HepG2 (cell line): ENCODE data around the gene NPAS2. TPM values are rescaled to one million over a fixed set of nuclear protein-coding genes. Genes with fewer than 3 reads are reported as not detected.

ENCODE experiments used
- ATAC-seq: fragments of 200-7000 bp; cut with Tn5 transposase; 3 replicates; pipeline ENCODE4 v1.9.1; 2020; ENCODE audit warnings: mild to moderate bottlenecking, moderate library complexity
- BruUV-seq: library from RNA; stranded (reverse); fragments of 400-500 nt; replicated peaks from 2 replicates; lab custom pipeline; 2021; lab: Mats Ljungman, UMichigan
- CTCF ChIA-PET: fragments of 300-600 bp; formaldehyde crosslinking; extraction: SDS; loops from one replicate; lab custom pipeline; 2021; ENCODE audit warnings: low total read pairs, inconsistent platforms, low intra/inter-chr PET ratio; lab: Yijun Ruan, JAX
- POLR2A ChIA-PET: fragments of 350-600 bp; sonication (Branson Sonifier 250); formaldehyde crosslinking; loops from one replicate; lab custom pipeline; 2020; ENCODE audit warnings: antibody characterized with exemption, inconsistent platforms; lab: Yijun Ruan, JAX
- DNase-seq: peaks from one replicate; pipeline ENCODE4 v3.0.0-alpha.2; 2015; ENCODE audit warnings: low spot score
- FAIRE-seq: peaks from 3 replicates; lab custom pipeline; 2011; peaks lifted over from hg19 to GRCh38; lab: Jason Lieb, UNC
- H2AFZ ChIP-seq: one replicate; pipeline ENCODE4 v1.6.1; 2011; ENCODE audit warnings: low read length, inconsistent platforms
- H3K27ac ChIP-seq: fragments of 300-600 bp; 3 replicates; pipeline ENCODE4 v1.8.0; 2011; ENCODE audit warnings: mixed run types, mild to moderate bottlenecking, mixed read lengths, low read length, inconsistent platforms; ENCODE audit not compliant: insufficient read depth; ENCODE audit errors: extremely low read length
- H3K27me3 ChIP-seq, 2 experiments: fragments of 200-600 bp in 1 of 2; 2 replicates in 1 of 2; 3 replicates in 1 of 2; pipeline versions ENCODE4 v1.6.0 to v1.8.0; 2011; ENCODE audit warnings: low read length in 2 of 2, mild to moderate bottlenecking in 2 of 2, moderate library complexity in 2 of 2, inconsistent platforms in 1 of 2; ENCODE audit not compliant: insufficient read depth in 2 of 2, control insufficient read depth in 1 of 2
- H3K36me3 ChIP-seq, 2 experiments: fragments of 200-600 bp in 1 of 2; replicated peaks in 1 of 2; 2 replicates in 1 of 2; 3 replicates in 1 of 2; pipeline versions ENCODE4 v1.5.1 to v1.8.0; 2011; ENCODE audit warnings: low read length in 2 of 2, inconsistent platforms in 1 of 2; ENCODE audit not compliant: insufficient read depth in 2 of 2, control insufficient read depth in 1 of 2
- H3K4me1 ChIP-seq: 2 replicates; pipeline ENCODE4 v1.5.1; 2012; ENCODE audit warnings: low read length, inconsistent platforms; ENCODE audit not compliant: insufficient read depth
- H3K4me2 ChIP-seq: 2 replicates; pipeline ENCODE4 v1.6.0; 2011; ENCODE audit warnings: low read depth, low read length, inconsistent platforms
- H3K4me3 ChIP-seq, 3 experiments: fragments of 200-600 bp in 1 of 3; sonication (generic), shearing (Covaris generic) in 1 of 3; replicated peaks in 1 of 3; 2 replicates each; pipeline ENCODE4 v1.5.1; 2011 to 2016; ENCODE audit warnings: low read length in 3 of 3, inconsistent platforms in 2 of 3, low read depth in 2 of 3, mild to moderate bottlenecking in 2 of 3, control low read depth in 1 of 3, mixed read lengths in 1 of 3; ENCODE audit not compliant: insufficient read depth in 1 of 3
- H3K79me2 ChIP-seq: one replicate; pipeline ENCODE4 v1.6.1; 2011; ENCODE audit warnings: low read length, inconsistent platforms; ENCODE audit not compliant: insufficient read depth
- H3K9ac ChIP-seq: 2 replicates; pipeline ENCODE4 v1.6.0; 2011; ENCODE audit warnings: mild to moderate bottlenecking, low read depth, low read length, inconsistent platforms; ENCODE audit not compliant: insufficient read depth
- H3K9me3 ChIP-seq: 2 replicates; pipeline ENCODE4 v1.5.1; 2012; ENCODE audit warnings: mild to moderate bottlenecking, low read length
- H4K20me1 ChIP-seq: 2 replicates; pipeline ENCODE4 v1.6.0; 2011; ENCODE audit warnings: inconsistent platforms, mild to moderate bottlenecking, low read length, moderate library complexity; ENCODE audit not compliant: insufficient read depth
- ERF ChIP-seq: IDR thresholded peaks from 2 replicates; pipeline ENCODE4 v1.6.1; 2018; ENCODE audit warnings: missing biosample characterization, missing genetic modification reagents
- HNF4G ChIP-seq, 2 experiments: sonication (generic) in 1 of 2; formaldehyde crosslinking in 1 of 2; IDR thresholded peaks; 2 replicates each; pipeline versions ENCODE4 v1.4.0 to v1.6.1; 2011 to 2020; ENCODE audit warnings: borderline replicate concordance in 2 of 2, low read depth in 2 of 2, mild to moderate bottlenecking in 2 of 2, low read length in 1 of 2, missing genetic modification reagents in 1 of 2, moderate library complexity in 1 of 2
- MATR3 ChIP-seq: sonication (generic); formaldehyde crosslinking; IDR thresholded peaks from 2 replicates; pipeline ENCODE4 v1.4.0; 2020; ENCODE audit warnings: missing genetic modification reagents
- MYC ChIP-seq: sonication (generic); formaldehyde crosslinking; IDR thresholded peaks from 2 replicates; pipeline ENCODE4 v1.9.0; 2021; ENCODE audit warnings: missing genetic modification reagents, borderline replicate concordance
- NRL ChIP-seq: sonication (generic); formaldehyde crosslinking; IDR thresholded peaks from 2 replicates; pipeline ENCODE4 v1.5.0; 2020; ENCODE audit warnings: missing genetic modification reagents, mild to moderate bottlenecking, moderate library complexity, borderline replicate concordance
- RARG ChIP-seq: sonication (generic); formaldehyde crosslinking; IDR thresholded peaks from 2 replicates; pipeline ENCODE4 v1.4.0; 2020; ENCODE audit warnings: low read depth, mild to moderate bottlenecking, missing genetic modification reagents
- REXO4 ChIP-seq: sonication (generic); formaldehyde crosslinking; IDR thresholded peaks from 2 replicates; pipeline ENCODE4 v1.8.0; 2022; ENCODE audit warnings: missing genetic modification reagents, mild to moderate bottlenecking, borderline replicate concordance
- XBP1 ChIP-seq: sonication (generic); formaldehyde crosslinking; IDR thresholded peaks from 2 replicates; pipeline ENCODE4 v1.5.0; 2020; ENCODE audit warnings: missing genetic modification reagents
- ZFP1 ChIP-seq: IDR thresholded peaks from 2 replicates; pipeline ENCODE4 v1.6.1; 2016
- ZMYM2 ChIP-seq: sonication (generic); formaldehyde crosslinking; IDR thresholded peaks from 2 replicates; pipeline ENCODE4 v1.8.0; 2022; ENCODE audit warnings: mild to moderate bottlenecking, missing genetic modification reagents
- ZNF329 ChIP-seq: sonication (generic); formaldehyde crosslinking; IDR thresholded peaks from 2 replicates; pipeline ENCODE4 v1.9.0; 2021; ENCODE audit warnings: low read depth, mild to moderate bottlenecking, missing genetic modification reagents
- ZNF337 ChIP-seq: sonication (generic); formaldehyde crosslinking; IDR thresholded peaks from 2 replicates; pipeline ENCODE4 v1.5.1; 2020; ENCODE audit warnings: missing genetic modification reagents, low read depth, mild to moderate bottlenecking, borderline replicate concordance
- WGBS: methylation state at CpG from one replicate; pipeline ENCODE4 v1.1.6; 2017; ENCODE audit warnings: low lambda C conversion rate; 5-methylcytosine and 5-hydroxymethylcytosine counted together
- in situ Hi-C: cut with HindIII; loops from 2 replicates; pipeline ENCODE4 v1.10.0; 2017; ENCODE audit warnings: low pct_unique_long_range_greater_than_20kb; ENCODE audit not compliant: extremely low pct_ligation_motif_present
- intact Hi-C: fragments of 100-400 bp; cut with micrococcal nuclease; formaldehyde crosslinking; loops from one replicate; pipeline ENCODE4 v1.10.0; 2022; ENCODE audit not compliant: unreplicated experiment
- polyA plus RNA-seq, 8 experiments: library from polyadenylated mRNA; depleted of rRNA in 3 of 8; stranded (reverse) in 7 of 8; unstranded in 1 of 8; fragments of >200 nt; fragmentation: Illumina TruSeq in 4 of 8; extraction: Trizol in 4 of 8; gene quantifications; 2 replicates each; pipeline versions ENCODE4 v1.2.1 to v1.2.3, GENCODE V29; 2011 to 2016; ENCODE audit warnings: low read depth in 4 of 8, missing spikeins in 1 of 8, mixed read lengths in 1 of 8; ENCODE audit not compliant: insufficient read depth in 1 of 8
- total RNA-seq, 5 experiments: library from RNA; depleted of rRNA; stranded (reverse); fragments of >200 nt; fragmentation: Illumina TruSeq; extraction: Trizol; gene quantifications; 2 replicates each; pipeline ENCODE4 v1.2.3, GENCODE V29; 2016; ENCODE audit warnings: low read depth in 1 of 5
- TF ChIP-seq, protein P1 (sequence below): sonication (generic); formaldehyde crosslinking; IDR thresholded peaks from 2 replicates; pipeline ENCODE4 v1.5.0; 2020; ENCODE audit warnings: missing genetic modification reagents
- TF ChIP-seq, protein P2 (sequence below): sonication (generic); formaldehyde crosslinking; IDR thresholded peaks from 2 replicates; pipeline ENCODE4 v1.4.0; 2020; ENCODE audit warnings: missing genetic modification reagents
- TF ChIP-seq, protein P3 (sequence below): sonication (generic); formaldehyde crosslinking; IDR thresholded peaks from 2 replicates; pipeline ENCODE4 v1.4.0; 2020; ENCODE audit warnings: missing genetic modification reagents

NPAS2 gene
- total and polyA plus RNA-seq, 2 of the 13 experiments (the other 11 are each of a cell fraction or from before 2014, with no cell fraction given), result 14.8 to 37.5 TPM

DNA sequence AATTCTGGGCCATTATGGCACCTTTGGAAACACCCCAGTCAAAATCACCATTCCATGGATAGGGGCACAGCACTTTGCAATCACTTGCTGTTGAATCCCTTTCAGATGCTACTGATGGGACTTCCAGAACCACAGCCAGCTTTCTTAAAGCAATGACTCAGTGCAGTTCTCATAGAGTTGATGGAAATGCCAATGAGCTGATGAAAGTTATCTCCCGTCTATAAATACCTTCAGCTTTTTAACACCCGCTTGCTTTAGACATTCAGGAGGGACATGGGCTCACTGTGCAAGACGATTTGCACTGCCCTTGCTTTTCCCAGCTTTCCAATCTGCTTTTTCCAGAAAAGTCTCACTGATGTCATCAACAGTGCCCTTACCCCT is 115.4 kb downstream of the NPAS2 start:
- H3K9ac ChIP-seq, result no peak overlapping the region
- ChIA-PET CTCF (no interaction called here), POLR2A (no interaction called here)
- H3K4me3 ChIP-seq, result no peak overlapping the region
- H2AFZ ChIP-seq, result no peak overlapping the region
- no peak for ATAC-seq
- no peak overlapping the region for H3K27ac ChIP-seq
- no peak for DNase-seq
- in situ Hi-C loops, result no loop called here
- H3K36me3 ChIP-seq, result peaks cover 30 to 87% of the 10 kb centered on the region in 2 experiments
- H3K9me3 ChIP-seq, result no peaks in the 10 kb centered on the region
- H3K4me1 ChIP-seq, result no peaks in the 10 kb centered on the region
- TF ChIP-seq REXO4 (CRISPR knock-in tag) (no peak), XBP1 (CRISPR knock-in tag) (no peak), HNF4G (IDR thresholded peaks at IDR 0.05; ENCODE audit: borderline replicate concordance, low read depth, low read length) (no peak), HNF4G (CRISPR knock-in tag; IDR thresholded peaks at IDR 0.05; ENCODE audit: borderline replicate concordance, low read depth) (no peak), ZNF329 (CRISPR knock-in tag) (no peak), ZFP1 (CRISPR knock-in tag) (no peak), NRL (CRISPR knock-in tag) (no peak), ZNF337 (no peak), RARG (CRISPR knock-in tag) (no peak), MYC (CRISPR knock-in tag) (no peak), ERF (CRISPR knock-in tag) (no peak), MATR3 (CRISPR knock-in tag) (no peak), ZMYM2 (CRISPR knock-in tag) (no peak)
- TF ChIP-seq, protein P1, sequence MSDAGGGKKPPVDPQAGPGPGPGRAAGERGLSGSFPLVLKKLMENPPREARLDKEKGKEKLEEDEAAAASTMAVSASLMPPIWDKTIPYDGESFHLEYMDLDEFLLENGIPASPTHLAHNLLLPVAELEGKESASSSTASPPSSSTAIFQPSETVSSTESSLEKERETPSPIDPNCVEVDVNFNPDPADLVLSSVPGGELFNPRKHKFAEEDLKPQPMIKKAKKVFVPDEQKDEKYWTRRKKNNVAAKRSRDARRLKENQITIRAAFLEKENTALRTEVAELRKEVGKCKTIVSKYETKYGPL (CRISPR knock-in tag), result no peak
- TF ChIP-seq, protein P2, sequence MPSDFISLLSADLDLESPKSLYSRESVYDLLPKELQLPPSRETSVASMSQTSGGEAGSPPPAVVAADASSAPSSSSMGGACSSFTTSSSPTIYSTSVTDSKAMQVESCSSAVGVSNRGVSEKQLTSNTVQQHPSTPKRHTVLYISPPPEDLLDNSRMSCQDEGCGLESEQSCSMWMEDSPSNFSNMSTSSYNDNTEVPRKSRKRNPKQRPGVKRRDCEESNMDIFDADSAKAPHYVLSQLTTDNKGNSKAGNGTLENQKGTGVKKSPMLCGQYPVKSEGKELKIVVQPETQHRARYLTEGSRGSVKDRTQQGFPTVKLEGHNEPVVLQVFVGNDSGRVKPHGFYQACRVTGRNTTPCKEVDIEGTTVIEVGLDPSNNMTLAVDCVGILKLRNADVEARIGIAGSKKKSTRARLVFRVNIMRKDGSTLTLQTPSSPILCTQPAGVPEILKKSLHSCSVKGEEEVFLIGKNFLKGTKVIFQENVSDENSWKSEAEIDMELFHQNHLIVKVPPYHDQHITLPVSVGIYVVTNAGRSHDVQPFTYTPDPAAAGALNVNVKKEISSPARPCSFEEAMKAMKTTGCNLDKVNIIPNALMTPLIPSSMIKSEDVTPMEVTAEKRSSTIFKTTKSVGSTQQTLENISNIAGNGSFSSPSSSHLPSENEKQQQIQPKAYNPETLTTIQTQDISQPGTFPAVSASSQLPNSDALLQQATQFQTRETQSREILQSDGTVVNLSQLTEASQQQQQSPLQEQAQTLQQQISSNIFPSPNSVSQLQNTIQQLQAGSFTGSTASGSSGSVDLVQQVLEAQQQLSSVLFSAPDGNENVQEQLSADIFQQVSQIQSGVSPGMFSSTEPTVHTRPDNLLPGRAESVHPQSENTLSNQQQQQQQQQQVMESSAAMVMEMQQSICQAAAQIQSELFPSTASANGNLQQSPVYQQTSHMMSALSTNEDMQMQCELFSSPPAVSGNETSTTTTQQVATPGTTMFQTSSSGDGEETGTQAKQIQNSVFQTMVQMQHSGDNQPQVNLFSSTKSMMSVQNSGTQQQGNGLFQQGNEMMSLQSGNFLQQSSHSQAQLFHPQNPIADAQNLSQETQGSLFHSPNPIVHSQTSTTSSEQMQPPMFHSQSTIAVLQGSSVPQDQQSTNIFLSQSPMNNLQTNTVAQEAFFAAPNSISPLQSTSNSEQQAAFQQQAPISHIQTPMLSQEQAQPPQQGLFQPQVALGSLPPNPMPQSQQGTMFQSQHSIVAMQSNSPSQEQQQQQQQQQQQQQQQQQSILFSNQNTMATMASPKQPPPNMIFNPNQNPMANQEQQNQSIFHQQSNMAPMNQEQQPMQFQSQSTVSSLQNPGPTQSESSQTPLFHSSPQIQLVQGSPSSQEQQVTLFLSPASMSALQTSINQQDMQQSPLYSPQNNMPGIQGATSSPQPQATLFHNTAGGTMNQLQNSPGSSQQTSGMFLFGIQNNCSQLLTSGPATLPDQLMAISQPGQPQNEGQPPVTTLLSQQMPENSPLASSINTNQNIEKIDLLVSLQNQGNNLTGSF (CRISPR knock-in tag), result no peak
- TF ChIP-seq, protein P3, sequence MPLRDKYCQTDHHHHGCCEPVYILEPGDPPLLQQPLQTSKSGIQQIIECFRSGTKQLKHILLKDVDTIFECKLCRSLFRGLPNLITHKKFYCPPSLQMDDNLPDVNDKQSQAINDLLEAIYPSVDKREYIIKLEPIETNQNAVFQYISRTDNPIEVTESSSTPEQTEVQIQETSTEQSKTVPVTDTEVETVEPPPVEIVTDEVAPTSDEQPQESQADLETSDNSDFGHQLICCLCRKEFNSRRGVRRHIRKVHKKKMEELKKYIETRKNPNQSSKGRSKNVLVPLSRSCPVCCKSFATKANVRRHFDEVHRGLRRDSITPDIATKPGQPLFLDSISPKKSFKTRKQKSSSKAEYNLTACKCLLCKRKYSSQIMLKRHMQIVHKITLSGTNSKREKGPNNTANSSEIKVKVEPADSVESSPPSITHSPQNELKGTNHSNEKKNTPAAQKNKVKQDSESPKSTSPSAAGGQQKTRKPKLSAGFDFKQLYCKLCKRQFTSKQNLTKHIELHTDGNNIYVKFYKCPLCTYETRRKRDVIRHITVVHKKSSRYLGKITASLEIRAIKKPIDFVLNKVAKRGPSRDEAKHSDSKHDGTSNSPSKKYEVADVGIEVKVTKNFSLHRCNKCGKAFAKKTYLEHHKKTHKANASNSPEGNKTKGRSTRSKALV (CRISPR knock-in tag), result no peak
- no TSS peak for BruUV-seq
- H4K20me1 ChIP-seq, result no peaks in the 10 kb centered on the region
- H3K79me2 ChIP-seq, result no peaks in the 10 kb centered on the region
- H3K4me2 ChIP-seq, result no peak overlapping the region
- no peaks in the 10 kb centered on the region for H3K27me3 ChIP-seq
- 93% methylated on average over 3 of the region's 3 CpGs for WGBS
- intact Hi-C loops, result no loop called here
- FAIRE-seq, result peak; percentile 21
